OCI-M1 (cell line): ENCODE measurements around the gene CDC42.

Source experiments
- DNase-seq: peaks from one replicate; lab custom pipeline; 2025; lab: John Stamatoyannopoulos, UW

The CDC42 gene

GRCh38 chr1:22129501-22130117 is 77.1 kb downstream of the CDC42 start:
- DNase-seq: no peak

- DNase-seq: no peak
These were observed 78.6 kb downstream of the CDC42 start for GRCh38 chr1:22131062-22131461.

- DNase-seq: peak; percentile 73
These were observed 79.5 kb downstream of the CDC42 start for GRCh38 chr1:22131875-22132486.

- no peak for DNase-seq
These were observed 80.2 kb downstream of the CDC42 start for GRCh38 chr1:22132517-22133235.

- DNase-seq: no peak
These were observed 80.9 kb downstream of the CDC42 start for GRCh38 chr1:22133247-22133930.

GRCh38 chr1:22133931-22134324 is 81.4 kb downstream of the CDC42 start:
- no peak for DNase-seq

GRCh38 chr1:22137004-22137720 is 84.7 kb downstream of the CDC42 start:
- peak; percentile 20 for DNase-seq

GRCh38 chr1:22139066-22139594 is 86.6 kb downstream of the CDC42 start:
- no peak for DNase-seq

- no peak for DNase-seq
These were observed 87.3 kb downstream of the CDC42 start for GRCh38 chr1:22139817-22140216.
